ENCODE measurements around the gene JPH4. TPM values are rescaled to one million over a fixed set of nuclear protein-coding genes. Genes with fewer than 3 reads are reported as not detected.

The JPH4 gene
- 0.06 TPM in 1 of 2 replicates, not detected in the other for total RNA-seq

DNA sequence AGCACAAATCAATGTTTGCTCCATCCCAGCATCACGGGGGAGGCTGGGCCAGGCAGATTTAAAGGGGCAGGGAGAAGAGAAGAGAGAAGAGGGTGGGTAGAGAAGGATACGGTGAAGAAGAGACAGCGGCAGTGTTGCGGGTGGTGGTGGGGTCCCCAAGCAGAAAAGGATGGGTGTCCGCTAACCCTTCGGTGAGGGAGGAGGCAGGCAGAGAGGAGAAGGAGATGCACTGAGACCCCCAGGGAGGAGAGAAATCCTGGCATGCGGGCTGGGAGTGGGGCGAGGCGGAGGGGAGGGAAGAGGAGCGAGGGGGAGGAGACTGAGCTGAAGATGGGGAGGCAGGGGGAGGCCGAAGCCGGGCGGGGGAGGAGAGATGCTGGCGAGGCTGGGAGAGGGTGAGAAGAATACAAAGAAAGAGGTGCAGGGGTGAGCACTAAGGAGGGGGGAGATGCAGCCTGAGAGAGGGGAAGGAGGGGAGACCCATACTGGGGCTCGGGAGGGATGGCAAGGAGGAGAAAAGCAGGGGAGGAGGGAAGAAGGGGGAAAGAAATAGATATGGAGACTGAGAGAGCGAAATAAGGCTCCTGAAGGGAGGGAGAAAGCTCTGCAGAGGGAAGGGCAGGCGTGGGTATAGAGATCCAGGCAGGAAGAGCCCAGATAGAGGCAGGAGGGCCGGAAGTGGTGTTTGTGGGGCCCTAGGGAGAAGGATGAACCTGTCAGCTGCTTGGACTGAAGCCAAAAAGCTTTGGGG, at the start of gene JPH4:
JPH4 (minus strand) TSS at position 231 of the 751 bp plus-strand sequence. CDS start 1,337 bp downstream, outside the sequence.
- H3K4me3 ChIP-seq (ENCODE audit: low read depth, low read length): no peak within 1 kb of the TSS
- TF ChIP-seq, protein P1, sequence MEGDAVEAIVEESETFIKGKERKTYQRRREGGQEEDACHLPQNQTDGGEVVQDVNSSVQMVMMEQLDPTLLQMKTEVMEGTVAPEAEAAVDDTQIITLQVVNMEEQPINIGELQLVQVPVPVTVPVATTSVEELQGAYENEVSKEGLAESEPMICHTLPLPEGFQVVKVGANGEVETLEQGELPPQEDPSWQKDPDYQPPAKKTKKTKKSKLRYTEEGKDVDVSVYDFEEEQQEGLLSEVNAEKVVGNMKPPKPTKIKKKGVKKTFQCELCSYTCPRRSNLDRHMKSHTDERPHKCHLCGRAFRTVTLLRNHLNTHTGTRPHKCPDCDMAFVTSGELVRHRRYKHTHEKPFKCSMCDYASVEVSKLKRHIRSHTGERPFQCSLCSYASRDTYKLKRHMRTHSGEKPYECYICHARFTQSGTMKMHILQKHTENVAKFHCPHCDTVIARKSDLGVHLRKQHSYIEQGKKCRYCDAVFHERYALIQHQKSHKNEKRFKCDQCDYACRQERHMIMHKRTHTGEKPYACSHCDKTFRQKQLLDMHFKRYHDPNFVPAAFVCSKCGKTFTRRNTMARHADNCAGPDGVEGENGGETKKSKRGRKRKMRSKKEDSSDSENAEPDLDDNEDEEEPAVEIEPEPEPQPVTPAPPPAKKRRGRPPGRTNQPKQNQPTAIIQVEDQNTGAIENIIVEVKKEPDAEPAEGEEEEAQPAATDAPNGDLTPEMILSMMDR (conservative IDR thresholded peaks at IDR 0.05; ENCODE audit: low read depth, low read length): no peak

DNA sequence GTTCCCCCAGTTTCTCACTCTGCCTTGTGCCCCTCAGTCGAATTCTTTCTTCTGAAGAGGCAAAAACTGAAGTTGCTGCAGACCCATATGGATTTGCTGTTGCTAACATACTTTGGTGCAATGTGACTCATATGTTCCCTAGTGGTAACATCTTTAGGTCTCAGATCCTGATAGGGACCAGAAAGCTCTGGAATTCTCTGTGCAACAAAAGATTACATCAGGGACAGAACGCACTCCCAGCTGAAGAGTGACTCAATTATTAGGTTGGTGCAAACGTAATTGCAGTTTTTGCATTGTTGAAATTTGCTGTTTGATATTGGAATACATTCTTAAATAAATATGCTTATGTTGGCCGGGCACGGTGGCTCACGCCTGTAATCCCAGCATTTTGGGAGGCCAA, 49.4 kb upstream of the JPH4 start:
- DNase-seq (ENCODE audit: low read depth): no peak

More for the DNA sequence above, at the start of gene JPH4:
- no peak for DNase-seq (ENCODE audit: low read depth)

DNA sequence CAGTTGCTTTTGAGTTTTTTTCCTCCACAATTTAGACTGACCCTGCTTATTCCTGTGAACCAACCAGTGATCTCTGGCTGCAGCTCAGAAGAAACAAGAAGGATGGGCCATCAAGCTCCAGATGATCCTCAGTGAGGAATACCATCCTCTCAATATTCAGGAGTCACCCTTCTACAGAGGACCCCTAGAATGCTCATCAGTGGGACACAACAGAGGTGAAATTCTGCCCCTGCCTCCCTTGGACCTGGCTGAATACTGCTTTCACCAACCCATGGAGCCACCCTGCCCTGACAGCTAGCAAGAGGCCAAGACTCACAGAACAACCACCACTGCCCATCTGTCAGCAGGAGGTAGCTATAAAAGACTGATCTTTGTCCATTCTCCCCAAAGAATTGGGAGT, 48.4 kb upstream of the JPH4 start:
- H3K4me3 ChIP-seq (ENCODE audit: low read depth, low read length): no peak overlapping the region
- TF ChIP-seq, protein P1 (conservative IDR thresholded peaks at IDR 0.05; ENCODE audit: low read depth, low read length): no peak
- DNase-seq (ENCODE audit: low read depth): no peak

More for the DNA sequence above, 49.4 kb upstream of the JPH4 start:
- TF ChIP-seq, protein P1 (conservative IDR thresholded peaks at IDR 0.05; ENCODE audit: low read depth, low read length): no peak
- H3K4me3 ChIP-seq (ENCODE audit: low read depth, low read length): no peak overlapping the region

DNA sequence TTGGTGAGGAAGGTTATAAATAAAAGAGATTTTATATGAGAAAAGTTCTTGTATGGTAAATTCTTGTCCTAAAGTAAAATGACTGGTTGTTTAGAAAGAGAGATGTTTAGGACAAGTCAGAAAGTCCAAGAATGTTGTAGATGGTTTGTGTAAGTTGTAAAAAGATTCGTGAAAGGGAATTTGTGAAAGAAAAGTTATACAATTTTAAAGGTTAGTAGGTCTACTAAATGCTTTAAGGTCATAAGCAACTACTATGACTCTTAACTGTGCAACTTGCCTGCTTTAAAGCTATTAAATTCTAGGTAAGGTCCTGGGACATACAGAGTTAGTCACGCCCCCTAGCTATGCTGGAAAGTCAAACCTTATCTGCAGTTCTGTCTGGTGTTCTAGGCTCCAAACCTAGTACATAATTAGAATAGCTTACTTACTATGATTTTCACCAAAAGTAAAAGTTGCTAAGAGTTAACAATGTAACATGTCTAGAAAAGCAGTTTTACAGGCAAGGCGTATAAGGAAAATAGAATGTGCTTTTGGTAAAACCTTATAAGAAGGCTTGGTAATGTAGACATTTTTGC, 46.3 kb upstream of the JPH4 start:
- DNase-seq (ENCODE audit: low read depth): no peak
- TF ChIP-seq, protein P1 (conservative IDR thresholded peaks at IDR 0.05; ENCODE audit: low read depth, low read length): no peak
- no peak overlapping the region for H3K4me3 ChIP-seq (ENCODE audit: low read depth, low read length)

DNA sequence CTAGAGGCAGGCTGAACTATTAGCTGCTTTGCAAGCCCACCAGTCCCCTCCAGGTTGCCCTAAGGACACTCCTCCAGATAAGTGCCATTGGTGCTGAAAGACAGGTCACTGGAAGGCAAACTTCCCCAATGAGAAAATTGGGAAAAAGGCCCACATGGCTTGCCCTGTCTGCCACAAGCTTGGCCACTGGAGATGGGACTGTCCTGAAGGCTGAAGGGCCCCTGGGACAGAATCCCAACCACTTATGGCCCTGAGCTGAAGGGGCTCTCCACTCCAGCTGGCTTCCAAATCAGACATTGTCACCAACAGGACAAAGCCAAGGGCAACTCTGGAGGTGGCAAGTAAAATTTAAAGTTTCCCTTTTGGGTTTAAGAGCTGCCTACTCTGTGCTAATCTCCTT, 45.4 kb upstream of the JPH4 start:
- no peak for DNase-seq (ENCODE audit: low read depth)
- H3K4me3 ChIP-seq (ENCODE audit: low read depth, low read length): no peak overlapping the region
- TF ChIP-seq, protein P1 (conservative IDR thresholded peaks at IDR 0.05; ENCODE audit: low read depth, low read length): no peak

DNA sequence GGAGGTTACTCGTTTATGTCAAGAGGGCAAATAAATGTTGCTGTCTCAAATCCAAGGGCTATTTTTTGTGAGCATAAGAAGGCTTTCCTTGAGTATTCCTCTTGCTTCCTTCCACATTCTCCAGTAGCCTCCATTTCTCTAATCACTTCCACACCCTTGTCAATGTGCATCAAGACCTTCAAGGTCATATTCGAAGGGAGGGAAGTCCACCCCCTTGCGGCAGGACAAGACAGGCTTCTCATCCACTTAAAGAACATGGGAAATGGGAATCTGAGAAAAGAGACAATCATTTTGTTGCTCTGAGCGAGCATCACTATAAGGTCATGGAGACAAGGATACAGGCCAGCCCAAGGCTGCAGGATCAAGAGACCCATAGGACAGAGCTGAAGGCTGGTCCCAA, 44.4 kb upstream of the JPH4 start:
- no peak for DNase-seq (ENCODE audit: low read depth)
- no peak overlapping the region for H3K4me3 ChIP-seq (ENCODE audit: low read depth, low read length)
- TF ChIP-seq, protein P1 (conservative IDR thresholded peaks at IDR 0.05; ENCODE audit: low read depth, low read length): no peak
